Liver (tissue), 9 donors: ENCODE measurements around the gene MOB3B. TPM values are rescaled to one million over a fixed set of nuclear protein-coding genes. Genes with fewer than 3 reads are reported as not detected.

Experiments used
- DNase-seq: peaks from one replicate; pipeline ENCODE4 v3.0.0-alpha.2; 2017; ENCODE audit warnings: low spot score
- H3K27ac ChIP-seq, 2 donors: one replicate each; pipeline ENCODE4 v1.7.0; 2013; ENCODE audit warnings: inconsistent platforms in 2 of 2, low read length in 2 of 2, control low read depth in 1 of 2, low read depth in 1 of 2, mild to moderate bottlenecking in 1 of 2
- H3K27me3 ChIP-seq, 4 donors: one replicate each; pipeline versions ENCODE4 v1.6.1 to v1.7.0; 2013; ENCODE audit warnings: low read length in 3 of 4, inconsistent platforms in 1 of 4, mild to moderate bottlenecking in 1 of 4, moderate library complexity in 1 of 4; ENCODE audit not compliant: control insufficient read depth in 4 of 4, insufficient read depth in 4 of 4
- H3K36me3 ChIP-seq, 4 donors: one replicate each; pipeline versions ENCODE4 v1.6.1 to v1.7.0; 2013; ENCODE audit warnings: low read length in 3 of 4, mild to moderate bottlenecking in 3 of 4, low read depth in 1 of 4, moderate library complexity in 1 of 4; ENCODE audit not compliant: control insufficient read depth in 4 of 4, insufficient read depth in 3 of 4
- H3K4me1 ChIP-seq, 4 donors: one replicate each; pipeline versions ENCODE4 v1.6.1 to v1.7.0; 2013; ENCODE audit warnings: low read length in 3 of 4, mild to moderate bottlenecking in 3 of 4, moderate library complexity in 1 of 4; ENCODE audit not compliant: control insufficient read depth in 4 of 4, insufficient read depth in 4 of 4
- H3K4me3 ChIP-seq, 3 donors: one replicate each; pipeline versions ENCODE4 v1.6.1 to v1.7.0; 2013; ENCODE audit warnings: low read length in 3 of 3, control low read depth in 1 of 3, low read depth in 1 of 3, mild to moderate bottlenecking in 1 of 3
- H3K9ac ChIP-seq, 2 donors: one replicate each; pipeline ENCODE4 v1.7.0; 2013; ENCODE audit warnings: low read length in 2 of 2, mild to moderate bottlenecking in 2 of 2, moderate library complexity in 2 of 2, control low read depth in 1 of 2, low read depth in 1 of 2
- H3K9me3 ChIP-seq, 4 donors: one replicate each; pipeline versions ENCODE4 v1.6.1 to v1.7.0; 2013; ENCODE audit warnings: low read length in 3 of 4; ENCODE audit not compliant: control insufficient read depth in 4 of 4
- EGR1 ChIP-seq, 2 donors: IDR thresholded peaks; 2 replicates each; pipeline ENCODE4 v1.6.1; 2016 to 2018; ENCODE audit warnings: antibody characterized with exemption in 2 of 2, low read depth in 2 of 2
- FOXA1 ChIP-seq: IDR thresholded peaks from 2 replicates; pipeline ENCODE4 v1.6.1; 2016; ENCODE audit warnings: antibody characterized with exemption
- GABPA ChIP-seq, 2 donors: IDR thresholded peaks in 1 of 2; conservative IDR thresholded peaks in 1 of 2; 2 replicates each; pipeline ENCODE4 v1.6.1; 2016; ENCODE audit warnings: antibody characterized with exemption in 2 of 2, mild to moderate bottlenecking in 1 of 2, moderate library complexity in 1 of 2
- HNF4G ChIP-seq: IDR thresholded peaks from 2 replicates; pipeline ENCODE4 v1.6.1; 2016; ENCODE audit warnings: antibody characterized with exemption
- RAD21 ChIP-seq, 2 donors: IDR thresholded peaks; 2 replicates each; pipeline ENCODE4 v1.6.1; 2016; ENCODE audit warnings: antibody characterized with exemption in 2 of 2, mild to moderate bottlenecking in 2 of 2
- RXRA ChIP-seq, 2 donors: IDR thresholded peaks; 2 replicates each; pipeline ENCODE4 v1.6.1; 2017 to 2018; ENCODE audit warnings: antibody characterized with exemption in 2 of 2, mild to moderate bottlenecking in 1 of 2
- SP1 ChIP-seq: IDR thresholded peaks from 2 replicates; pipeline ENCODE4 v1.6.1; 2018; ENCODE audit warnings: antibody characterized with exemption, mild to moderate bottlenecking
- TAF1 ChIP-seq: conservative IDR thresholded peaks from 2 replicates; pipeline ENCODE4 v1.6.1; 2016; ENCODE audit warnings: antibody characterized with exemption, mild to moderate bottlenecking
- YY1 ChIP-seq: IDR thresholded peaks from 2 replicates; pipeline ENCODE4 v1.6.1; 2016; ENCODE audit warnings: antibody characterized with exemption, mild to moderate bottlenecking
- WGBS: extraction: QIAGEN DNeasy Blood & Tissue Kit; methylation state at CpG from one replicate; pipeline ENCODE4 v1.1.7; 2013; 5-methylcytosine and 5-hydroxymethylcytosine counted together
- polyA plus RNA-seq, 2 donors: library from polyadenylated mRNA; stranded (reverse) in 1 of 2; unstranded in 1 of 2; fragments of 200-250 nt in 1 of 2; fragments of >200 nt in 1 of 2; fragmentation: Nextera tagmentation in 1 of 2; extraction: Ambion mirVana in 1 of 2; gene quantifications; one replicate each; pipeline versions ENCODE4 v1.2.1 to v1.2.3, GENCODE V29; 2013 to 2015
- total RNA-seq, 2 donors: library from RNA; depleted of rRNA; stranded (reverse); fragments of >200 nt; gene quantifications; one replicate each; pipeline ENCODE4 v1.2.3, GENCODE V29; 2014
- TF ChIP-seq, protein P1 (sequence below): IDR thresholded peaks from 2 replicates; pipeline ENCODE4 v1.6.1; 2016; ENCODE audit warnings: antibody characterized with exemption
- TF ChIP-seq, protein P2 (sequence below): IDR thresholded peaks from 2 replicates; pipeline ENCODE4 v1.6.1; 2016; ENCODE audit warnings: antibody characterized with exemption
- TF ChIP-seq, protein P3 (sequence below): IDR thresholded peaks from 2 replicates; pipeline ENCODE4 v1.6.1; 2016; ENCODE audit warnings: antibody characterized with exemption, mild to moderate bottlenecking
- TF ChIP-seq, protein P4 (sequence below): fragments of 150-350 bp; IDR thresholded peaks from 2 replicates; pipeline ENCODE4 v1.5.1; 2017; ENCODE audit warnings: improper control_type of control experiment, low read depth, low read length; ENCODE audit not compliant: missing input control
- donor health status: healthy.
- donor health status: healthy.
- donor health status: healthy.
- donor health status: healthy.
- donor health status: healthy.

The MOB3B gene
- total and polyA plus RNA-seq, 4 donors: 0.36 to 1.1 (median 0.76) TPM

DNA sequence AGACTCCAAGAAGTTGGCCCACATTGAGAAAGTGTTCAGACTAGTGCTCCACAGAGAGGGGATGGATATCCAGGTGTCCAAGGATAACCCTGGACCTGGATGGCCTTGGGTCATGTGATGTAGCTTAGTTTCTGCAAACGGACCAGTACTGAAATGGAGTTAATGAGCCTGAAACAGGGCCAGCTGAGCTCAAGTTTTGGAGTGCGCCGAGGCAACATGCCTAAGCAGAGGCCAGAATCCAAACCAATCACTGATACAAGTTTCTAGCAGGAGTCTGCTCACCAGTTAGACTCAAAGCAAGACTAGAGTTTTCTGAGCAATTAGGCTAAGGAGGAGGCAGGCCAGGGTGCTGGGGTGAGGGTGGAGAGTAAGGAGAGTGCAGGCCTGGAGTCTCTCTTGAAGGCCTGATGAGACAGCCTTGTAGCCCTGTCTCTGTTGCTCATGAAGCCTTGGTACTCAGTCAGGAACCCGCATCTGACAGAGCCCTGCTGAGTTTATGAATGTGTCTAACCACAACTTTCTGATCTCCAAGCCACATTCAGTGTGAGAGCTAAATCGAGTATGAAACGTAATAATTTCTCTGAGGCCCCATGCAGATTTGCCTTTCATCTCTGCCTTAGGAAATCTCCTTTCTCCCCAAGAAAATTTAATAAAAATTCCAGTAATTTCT, 163.8 kb downstream of the MOB3B start:
- Histone ChIP-seq H3K4me3 (no peak overlapping the region), H3K36me3 (no peaks in the 10 kb centered on the region), H3K9ac (no peak overlapping the region), H3K9me3 (no peaks in the 10 kb centered on the region), H3K4me1 (peaks cover 0 to 14% (median 4%) of the 10 kb centered on the region in 4 donors), H3K27me3 (no peaks in the 10 kb centered on the region), H3K27ac (no peak overlapping the region)
- TF ChIP-seq, protein P1, sequence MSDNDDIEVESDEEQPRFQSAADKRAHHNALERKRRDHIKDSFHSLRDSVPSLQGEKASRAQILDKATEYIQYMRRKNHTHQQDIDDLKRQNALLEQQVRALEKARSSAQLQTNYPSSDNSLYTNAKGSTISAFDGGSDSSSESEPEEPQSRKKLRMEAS: no peak
- TF ChIP-seq, protein P2, sequence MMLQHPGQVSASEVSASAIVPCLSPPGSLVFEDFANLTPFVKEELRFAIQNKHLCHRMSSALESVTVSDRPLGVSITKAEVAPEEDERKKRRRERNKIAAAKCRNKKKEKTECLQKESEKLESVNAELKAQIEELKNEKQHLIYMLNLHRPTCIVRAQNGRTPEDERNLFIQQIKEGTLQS: no peak
- 73% methylated on average over 6 of the region's 6 CpGs for WGBS
- no peak for DNase-seq

DNA sequence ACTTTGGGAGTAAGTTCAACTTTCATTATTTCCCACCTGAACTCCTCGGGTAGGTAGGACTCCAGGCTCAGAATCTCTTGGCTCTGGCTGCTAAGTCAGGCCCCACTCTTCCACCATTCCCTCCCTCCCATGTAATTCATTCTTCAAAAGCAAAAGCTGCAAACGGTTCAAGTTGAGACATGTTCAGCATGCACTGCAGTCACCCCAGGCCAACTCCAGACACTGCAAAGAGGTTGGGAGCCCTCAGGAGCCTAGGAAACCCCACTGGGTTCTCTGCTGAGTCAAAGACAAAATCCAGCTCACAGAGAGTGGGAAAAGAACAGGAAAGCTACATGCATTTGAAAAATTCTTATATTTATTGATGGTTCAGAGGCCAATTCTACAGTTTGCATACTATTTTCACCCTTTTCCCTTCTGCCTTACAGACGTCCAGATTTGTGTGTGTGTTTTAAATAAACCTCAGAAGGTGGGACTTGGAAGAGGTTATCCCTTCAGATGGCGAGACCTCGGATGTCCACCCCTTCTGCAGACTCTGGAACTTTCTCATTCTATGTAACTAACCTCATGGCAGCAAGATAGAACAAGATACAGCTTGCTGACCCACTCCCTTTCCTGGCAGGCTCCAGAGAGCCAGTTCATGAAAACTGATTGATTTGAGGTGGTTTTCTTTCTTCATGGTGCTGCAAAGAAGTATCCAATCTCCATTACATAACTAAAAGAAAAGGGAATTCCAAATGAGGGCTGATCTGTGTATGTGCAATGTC, 167.0 kb downstream of the MOB3B start:
- TF ChIP-seq, protein P2: no peak
- TF ChIP-seq RAD21 (IDR thresholded peaks at IDR 0.05) (no peak), SP1 (no peak), YY1 (no peak), HNF4G (no peak), FOXA1 (no peak), EGR1 (IDR thresholded peaks at IDR 0.05; ENCODE audit: low read depth in 2 of 2) (no peak), RXRA (IDR thresholded peaks at IDR 0.05) (no peak), TAF1 (no peak), GABPA (IDR thresholded peaks at IDR 0.05 in 1 of 2, conservative IDR thresholded peaks at IDR 0.05 in 1 of 2) (no peak)
- TF ChIP-seq, protein P1: no peak
- TF ChIP-seq, protein P3, sequence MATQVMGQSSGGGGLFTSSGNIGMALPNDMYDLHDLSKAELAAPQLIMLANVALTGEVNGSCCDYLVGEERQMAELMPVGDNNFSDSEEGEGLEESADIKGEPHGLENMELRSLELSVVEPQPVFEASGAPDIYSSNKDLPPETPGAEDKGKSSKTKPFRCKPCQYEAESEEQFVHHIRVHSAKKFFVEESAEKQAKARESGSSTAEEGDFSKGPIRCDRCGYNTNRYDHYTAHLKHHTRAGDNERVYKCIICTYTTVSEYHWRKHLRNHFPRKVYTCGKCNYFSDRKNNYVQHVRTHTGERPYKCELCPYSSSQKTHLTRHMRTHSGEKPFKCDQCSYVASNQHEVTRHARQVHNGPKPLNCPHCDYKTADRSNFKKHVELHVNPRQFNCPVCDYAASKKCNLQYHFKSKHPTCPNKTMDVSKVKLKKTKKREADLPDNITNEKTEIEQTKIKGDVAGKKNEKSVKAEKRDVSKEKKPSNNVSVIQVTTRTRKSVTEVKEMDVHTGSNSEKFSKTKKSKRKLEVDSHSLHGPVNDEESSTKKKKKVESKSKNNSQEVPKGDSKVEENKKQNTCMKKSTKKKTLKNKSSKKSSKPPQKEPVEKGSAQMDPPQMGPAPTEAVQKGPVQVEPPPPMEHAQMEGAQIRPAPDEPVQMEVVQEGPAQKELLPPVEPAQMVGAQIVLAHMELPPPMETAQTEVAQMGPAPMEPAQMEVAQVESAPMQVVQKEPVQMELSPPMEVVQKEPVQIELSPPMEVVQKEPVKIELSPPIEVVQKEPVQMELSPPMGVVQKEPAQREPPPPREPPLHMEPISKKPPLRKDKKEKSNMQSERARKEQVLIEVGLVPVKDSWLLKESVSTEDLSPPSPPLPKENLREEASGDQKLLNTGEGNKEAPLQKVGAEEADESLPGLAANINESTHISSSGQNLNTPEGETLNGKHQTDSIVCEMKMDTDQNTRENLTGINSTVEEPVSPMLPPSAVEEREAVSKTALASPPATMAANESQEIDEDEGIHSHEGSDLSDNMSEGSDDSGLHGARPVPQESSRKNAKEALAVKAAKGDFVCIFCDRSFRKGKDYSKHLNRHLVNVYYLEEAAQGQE: no peak
- TF ChIP-seq, protein P4, sequence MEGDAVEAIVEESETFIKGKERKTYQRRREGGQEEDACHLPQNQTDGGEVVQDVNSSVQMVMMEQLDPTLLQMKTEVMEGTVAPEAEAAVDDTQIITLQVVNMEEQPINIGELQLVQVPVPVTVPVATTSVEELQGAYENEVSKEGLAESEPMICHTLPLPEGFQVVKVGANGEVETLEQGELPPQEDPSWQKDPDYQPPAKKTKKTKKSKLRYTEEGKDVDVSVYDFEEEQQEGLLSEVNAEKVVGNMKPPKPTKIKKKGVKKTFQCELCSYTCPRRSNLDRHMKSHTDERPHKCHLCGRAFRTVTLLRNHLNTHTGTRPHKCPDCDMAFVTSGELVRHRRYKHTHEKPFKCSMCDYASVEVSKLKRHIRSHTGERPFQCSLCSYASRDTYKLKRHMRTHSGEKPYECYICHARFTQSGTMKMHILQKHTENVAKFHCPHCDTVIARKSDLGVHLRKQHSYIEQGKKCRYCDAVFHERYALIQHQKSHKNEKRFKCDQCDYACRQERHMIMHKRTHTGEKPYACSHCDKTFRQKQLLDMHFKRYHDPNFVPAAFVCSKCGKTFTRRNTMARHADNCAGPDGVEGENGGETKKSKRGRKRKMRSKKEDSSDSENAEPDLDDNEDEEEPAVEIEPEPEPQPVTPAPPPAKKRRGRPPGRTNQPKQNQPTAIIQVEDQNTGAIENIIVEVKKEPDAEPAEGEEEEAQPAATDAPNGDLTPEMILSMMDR: no peak
- DNase-seq: no peak
- peaks cover 0 to 6% (median under 1%) of the 10 kb centered on the region in 4 donors for H3K4me1 ChIP-seq
- 89% methylated on average over 5 of the region's 5 CpGs for WGBS
- no peak overlapping the region for H3K4me3 ChIP-seq
- H3K9me3 ChIP-seq: no peaks in the 10 kb centered on the region
- no peaks in the 10 kb centered on the region for H3K27me3 ChIP-seq
- H3K27ac ChIP-seq: no peak overlapping the region
- H3K9ac ChIP-seq: no peak overlapping the region
- peaks cover 0 to 4% (median 0%) of the 10 kb centered on the region in 4 donors for H3K36me3 ChIP-seq
